Activated T-cell treated with anti-CD3 and anti-CD28 coated beads for 48 hours (primary cell): ENCODE data around the gene DDX51.
"Not testable (repeated sequence)": the region's sequence is repeated elsewhere in the genome, so short reads cannot be mapped to it uniquely, and the experiment has no call there.

Experiments used
- DNase-seq: peaks from one replicate; pipeline ENCODE4 v3.0.0-alpha.2; 2020; ENCODE audit warnings: low read depth

DDX51 gene

DNA sequence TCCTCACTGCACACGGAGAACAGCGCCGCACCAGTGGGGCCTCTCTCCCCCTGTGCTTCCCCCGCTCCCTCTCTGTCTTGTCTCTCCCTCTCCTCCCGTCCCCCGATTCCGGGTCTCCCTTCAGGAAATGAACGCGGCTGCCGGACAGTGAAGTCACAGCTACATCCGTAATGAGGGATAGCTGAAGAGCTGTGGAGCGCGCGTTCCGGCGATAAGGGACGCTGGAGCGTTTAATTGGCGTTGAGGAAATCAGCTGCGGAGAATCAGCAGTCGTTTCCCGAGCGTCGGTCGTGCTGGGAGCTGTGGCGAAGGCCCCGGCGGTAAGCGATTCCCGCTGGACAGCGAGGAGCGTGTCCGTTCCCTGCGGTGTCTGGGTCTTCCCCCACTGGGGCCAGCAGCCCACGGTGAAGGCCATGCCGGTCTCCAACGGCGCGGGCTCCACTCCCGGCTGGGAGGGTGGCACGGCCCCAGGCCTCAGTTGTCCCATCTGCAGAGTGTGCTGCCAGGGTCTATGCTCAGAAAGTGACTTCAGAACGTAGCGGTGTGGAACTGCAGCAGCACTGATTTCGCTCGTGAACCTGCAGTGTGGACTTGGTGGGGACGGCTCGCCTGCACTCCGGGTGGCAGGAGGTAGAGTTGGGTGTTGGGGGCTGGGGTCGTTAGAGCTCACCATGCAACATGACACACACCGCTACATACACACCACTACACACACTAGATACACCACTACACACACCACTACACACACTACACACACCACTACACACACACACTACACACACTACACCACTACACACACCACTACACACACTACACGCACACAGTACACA lies 11.0 kb upstream of the DDX51 start:
- DNase-seq = no peak

DNA sequence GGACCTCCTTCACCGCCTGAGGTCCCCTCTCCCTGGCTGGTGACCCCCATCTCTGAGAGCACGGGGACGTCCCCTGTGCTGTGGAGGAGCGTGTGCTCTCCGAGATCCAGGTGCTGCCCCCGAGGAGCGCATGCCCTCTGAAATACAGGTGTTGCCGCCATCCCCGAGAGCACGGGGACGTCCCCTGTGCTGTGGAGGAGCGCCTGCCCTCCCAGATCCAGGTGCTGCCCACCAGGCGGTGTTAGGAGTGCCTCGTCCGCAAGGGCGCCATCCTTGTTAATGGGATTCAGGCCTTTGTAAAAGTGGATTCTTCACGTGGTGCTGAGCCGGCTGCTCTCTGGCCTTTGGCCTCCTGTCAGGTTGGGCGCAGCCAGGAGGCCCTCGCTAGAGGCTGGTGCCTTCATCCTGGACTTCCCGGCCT lies 10.2 kb upstream of the DDX51 start:
- DNase-seq = no peak

DNA sequence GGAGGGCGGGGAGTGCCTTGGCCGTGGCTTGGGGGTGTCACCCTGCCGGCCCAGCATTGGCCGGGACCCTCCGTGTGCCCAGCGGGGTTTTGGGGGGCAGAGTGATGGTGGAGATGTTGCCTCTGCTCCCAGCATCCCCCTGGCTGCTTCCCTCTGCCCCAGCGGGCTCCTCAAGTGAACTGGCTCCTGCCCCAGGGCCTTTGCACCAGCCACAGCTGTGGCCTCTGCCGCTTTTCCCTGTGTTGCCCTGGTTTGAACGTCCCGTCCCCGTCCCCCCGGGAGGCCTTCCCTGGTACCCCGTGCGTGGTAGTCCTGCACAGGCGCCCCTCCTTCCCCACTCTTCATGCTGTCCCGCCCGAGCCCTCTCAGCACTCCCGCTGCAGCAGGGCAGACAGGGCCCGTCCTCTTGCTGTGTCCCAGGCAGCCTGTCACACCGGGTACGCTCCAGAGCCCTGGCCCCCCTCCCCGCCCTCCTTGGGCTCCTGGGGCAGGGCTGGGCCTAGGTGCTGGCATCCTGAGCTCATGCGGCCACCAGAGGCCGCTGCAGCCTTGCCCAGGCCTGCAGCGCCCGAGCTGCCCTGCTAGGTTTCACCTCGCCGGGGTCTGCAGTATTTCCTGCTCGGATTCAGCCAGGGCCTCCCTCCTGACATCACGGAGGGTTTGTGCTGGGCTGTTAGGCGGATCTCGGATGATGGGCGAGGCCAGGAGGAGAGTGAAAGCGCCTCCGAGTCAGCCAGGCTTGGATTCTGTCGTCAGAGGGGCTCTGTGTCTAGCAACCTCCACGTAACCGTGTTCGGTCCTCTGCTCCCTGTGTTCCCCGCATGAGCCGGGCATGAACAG lies 9.6 kb upstream of the DDX51 start:
- DNase-seq = peak; percentile 67

DNA sequence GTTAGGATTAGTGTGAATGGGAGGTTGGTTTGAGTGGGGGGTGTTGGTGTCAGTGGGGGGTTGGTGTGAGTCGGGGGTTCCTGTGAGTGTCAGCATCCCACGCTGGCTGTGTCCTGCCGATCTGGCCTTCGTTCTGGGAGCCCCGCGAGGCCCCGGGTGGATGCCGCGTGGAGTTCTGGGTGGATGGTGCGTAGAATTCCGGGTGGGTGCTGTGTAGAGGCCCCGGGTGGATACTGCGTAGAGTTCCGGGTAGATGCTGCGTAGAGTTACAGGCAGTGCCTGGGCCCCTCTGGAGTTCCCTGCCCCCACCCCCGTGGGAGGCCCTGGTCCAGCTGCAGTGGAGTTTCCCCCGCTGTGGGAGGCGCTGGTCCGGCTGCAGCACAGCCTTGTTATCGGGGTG lies 8.8 kb upstream of the DDX51 start:
- no peak for DNase-seq

DNA sequence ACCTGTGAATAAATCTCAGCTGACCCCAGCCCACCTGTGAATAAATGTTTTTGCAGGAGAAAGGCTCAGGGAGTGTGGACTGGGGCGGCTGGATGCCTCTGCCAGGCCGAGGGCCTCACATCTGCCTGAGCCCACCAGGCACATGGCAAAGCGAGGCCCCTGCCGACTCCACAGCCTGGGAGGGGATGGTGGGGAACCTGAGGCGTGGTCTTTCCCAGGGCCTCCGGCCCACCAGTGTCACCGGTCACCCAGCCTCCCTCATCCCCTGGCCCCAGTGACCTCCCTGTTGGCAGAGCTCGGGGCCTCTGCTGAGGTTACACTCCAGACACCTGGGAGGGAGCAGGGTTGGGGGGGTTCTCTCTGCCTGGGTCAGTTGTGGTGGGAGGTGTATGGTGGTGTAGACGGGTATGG lies 8.3 kb upstream of the DDX51 start:
- DNase-seq = no peak

DNA sequence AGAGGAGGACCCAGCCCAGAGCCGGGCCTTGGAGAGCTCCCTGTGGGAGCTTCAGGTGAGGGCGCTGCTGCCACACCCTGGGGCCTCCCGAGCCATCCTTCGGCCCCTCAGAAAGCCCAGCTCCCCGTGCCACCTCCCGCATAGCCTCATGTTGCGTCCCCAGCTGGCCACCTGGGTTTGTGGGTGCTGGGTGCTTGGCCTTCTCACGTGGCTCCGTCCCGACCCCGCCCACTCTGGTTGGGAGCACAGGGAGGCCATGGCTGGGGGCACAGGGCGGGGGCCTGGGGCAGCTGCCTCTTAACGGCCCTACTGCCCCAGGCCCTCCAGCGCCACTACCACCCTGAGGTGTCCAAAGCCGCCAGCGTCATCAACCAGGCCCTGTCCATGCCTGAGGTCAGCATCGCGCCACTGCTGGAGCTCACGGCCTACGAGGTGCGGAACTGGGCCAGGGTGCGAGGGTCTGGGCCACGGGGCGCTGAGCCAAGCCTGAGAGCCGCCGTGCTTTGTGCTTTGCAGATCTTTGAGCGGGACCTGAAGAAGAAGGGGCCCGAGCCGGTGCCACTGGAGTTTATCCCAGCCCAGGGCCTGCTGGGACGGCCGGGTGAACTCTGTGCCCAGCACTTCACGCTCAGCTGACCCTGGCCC lies 7.8 kb upstream of the DDX51 start:
- no peak for DNase-seq

DNA sequence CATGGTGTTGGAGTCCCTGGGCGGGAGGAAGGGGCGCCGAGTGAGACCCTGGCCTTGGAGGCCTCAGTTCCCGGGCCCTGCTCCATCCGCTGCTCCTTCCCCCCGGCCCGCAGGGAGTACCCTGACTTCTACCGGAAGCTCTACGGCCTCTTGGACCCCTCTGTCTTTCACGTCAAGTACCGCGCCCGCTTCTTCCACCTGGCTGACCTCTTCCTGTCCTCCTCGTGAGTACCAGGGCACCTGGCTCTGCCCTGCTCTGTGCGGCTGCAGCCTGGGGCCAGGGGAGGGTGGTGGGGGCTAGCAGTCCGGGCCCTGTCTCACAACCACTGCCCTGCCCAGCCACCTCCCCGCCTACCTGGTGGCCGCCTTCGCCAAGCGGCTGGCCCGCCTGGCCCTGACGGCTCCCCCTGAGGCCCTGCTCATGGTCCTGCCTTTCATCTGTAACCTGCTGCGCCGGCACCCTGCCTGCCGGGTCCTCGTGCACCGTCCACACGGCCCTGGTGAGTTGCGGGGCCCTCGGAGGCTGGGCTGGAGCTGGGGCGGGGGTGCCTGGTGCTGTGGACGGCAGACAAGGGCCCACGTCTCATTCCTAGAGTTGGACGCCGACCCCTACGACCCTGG lies 7.1 kb upstream of the DDX51 start:
- no peak for DNase-seq

DNA sequence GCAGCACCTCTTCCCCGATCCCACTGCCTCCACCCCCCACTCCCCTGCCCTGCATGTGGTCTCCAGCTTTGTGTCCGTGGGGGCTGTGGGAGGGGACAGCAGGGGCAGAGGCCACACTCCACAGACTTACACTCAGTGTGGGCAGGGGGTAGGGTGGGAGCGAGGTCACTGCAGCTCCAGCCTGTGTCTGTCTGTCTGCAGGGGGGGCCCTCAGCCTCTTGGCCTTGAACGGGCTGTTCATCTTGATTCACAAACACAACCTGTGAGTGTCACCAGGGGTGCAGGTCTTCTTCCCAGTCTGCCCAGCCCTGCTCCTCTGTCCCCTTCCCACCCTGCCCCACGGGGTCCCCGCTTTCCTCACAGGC lies 6.6 kb upstream of the DDX51 start:
- no peak for DNase-seq

DNA sequence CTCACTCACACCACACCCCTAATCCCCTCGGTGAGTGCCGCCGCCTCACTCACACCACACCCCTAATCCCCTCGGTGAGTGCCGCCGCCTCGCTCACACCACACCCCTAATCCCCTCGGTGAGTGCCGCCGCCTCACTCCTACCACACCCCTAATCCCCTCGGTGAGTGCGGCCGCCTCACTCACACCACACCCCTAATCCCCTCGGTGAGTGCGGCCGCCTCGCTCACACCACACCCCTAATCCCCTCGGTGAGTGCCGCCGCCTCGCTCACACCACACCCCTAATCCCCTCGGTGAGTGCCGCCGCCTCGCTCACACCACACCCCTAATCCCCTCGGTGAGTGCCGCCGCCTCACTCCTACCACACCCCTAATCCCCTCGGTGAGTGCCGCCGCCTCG lies 5.4 kb upstream of the DDX51 start:
- DNase-seq = not testable (repeated sequence)

DNA sequence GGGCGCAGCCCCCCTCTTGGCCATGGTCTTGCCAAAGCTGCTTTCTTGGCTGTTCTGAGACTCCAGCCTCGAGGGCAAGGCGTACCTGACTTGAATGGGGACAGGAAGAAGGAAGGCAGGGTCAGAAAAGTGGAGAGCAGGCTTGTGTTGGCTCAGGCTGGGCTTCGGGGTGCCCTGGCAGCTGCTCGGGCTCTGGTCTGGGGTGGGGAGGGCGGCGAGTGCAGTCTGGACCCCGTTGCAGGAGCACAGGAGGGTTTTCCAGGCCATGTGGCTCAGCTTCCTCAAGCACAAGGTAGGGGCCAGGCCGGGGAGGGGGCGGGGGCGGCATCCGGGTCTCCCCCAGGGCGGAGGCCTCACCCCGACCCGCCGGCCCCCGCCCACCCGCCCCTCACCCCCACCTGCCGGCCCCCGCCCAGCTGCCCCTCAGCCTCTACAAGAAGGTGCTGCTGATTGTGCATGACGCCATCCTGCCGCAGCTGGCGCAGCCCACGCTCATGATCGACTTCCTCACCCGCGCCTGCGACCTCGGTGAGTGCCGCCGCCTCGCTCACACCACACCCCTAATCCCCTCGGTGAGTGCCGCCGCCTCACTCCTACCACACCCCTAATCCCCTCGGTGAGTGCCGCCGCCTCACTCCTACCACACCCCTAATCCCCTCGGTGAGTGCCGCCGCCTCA lies 4.4 kb upstream of the DDX51 start:
- no peak for DNase-seq

DNA sequence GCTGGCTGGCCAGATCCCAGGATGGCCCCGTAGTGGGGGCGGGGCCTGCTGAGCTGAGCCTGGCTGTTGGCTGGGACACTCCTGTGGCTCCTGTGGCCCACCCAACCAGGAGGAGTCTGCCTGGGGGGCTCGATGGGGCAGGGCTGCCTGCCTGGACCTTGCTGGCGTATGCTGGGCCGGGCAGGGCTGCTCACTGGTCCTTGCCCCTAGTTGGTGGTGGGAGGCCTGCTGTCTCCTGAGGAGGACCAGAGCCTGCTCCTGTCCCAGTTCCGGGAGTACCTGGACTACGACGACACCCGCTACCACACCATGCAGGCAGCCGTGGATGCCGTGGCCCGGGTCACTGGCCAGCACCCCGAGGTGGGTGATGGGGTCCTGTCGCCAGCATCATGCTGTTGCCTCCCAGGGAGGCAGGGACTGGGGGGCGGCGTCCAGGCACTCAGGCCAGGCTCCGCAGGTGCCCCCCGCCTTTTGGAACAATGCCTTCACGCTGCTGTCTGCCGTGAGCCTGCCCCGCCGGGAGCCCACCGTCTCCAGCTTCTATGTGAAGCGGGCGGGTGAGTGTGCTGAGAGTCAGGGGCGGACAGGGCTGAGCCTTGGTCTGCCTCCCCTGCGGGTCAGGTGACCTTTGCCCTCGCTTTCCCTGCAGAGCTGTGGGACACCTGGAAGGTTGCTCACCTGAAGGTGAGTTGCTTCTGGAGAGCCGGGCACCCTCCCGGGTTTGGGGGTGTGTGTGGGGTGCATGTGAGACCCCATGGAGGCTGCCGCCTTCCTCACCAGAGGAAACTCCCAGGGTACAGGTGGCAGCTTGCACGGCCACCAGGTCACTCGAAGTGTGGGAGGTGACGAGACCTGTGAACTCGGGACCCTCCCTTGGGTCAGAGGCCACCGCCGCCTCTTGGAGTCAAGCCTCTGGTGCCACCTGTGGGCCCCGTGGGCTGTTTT lies 3.6 kb upstream of the DDX51 start:
- DNase-seq = no peak

DNA sequence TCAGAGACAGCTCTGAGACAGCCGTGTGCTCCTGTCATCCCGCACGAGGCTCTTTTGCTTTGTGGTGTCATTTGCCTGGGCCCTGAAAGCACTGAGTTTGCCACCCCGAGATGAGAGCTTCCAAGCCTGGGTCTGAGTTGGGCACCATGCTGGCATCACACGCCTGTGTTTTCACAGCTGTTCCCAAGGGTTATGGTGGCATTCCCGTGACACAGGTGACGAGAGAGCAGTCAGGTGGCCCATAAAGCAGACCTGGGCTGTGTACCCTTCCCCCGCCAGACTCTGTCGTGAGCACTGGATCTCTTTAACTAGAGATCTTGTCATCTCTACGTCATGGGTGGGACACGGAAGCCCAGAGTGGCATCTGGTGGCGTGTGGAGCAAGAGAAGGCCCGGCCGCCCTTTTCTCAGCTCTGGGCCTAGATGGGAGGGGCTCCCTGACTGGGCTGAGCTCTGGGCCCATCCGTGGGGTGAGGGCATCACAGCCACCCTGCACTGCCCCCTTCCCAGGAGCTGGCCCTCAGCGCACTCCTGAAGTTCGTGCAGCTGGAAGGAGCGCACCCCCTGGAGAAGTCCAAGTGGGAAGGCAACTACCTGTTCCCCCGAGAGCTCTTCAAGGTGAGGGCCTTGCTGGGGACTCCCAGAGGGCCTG lies 2.8 kb upstream of the DDX51 start:
- no peak for DNase-seq

DNA sequence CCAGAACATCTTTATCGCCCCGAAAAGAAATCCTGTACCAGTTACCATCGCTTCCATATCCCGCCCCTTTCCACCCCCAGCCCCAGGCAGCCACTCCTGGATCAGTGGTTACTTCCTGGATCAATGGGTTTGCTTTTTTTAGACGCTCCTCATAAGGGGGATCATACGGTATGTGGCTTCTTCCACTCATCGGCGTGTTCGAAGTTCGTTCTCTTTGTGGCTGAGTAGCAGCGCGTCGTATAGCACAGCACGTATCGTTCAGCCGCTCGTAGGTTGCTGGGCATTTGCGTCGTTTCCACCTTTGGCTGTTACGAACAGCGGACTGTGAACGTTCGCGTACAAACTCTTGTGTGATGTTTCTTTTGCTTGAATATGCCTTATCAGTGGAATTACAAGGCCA lies 2.0 kb upstream of the DDX51 start:
- no peak for DNase-seq

DNA sequence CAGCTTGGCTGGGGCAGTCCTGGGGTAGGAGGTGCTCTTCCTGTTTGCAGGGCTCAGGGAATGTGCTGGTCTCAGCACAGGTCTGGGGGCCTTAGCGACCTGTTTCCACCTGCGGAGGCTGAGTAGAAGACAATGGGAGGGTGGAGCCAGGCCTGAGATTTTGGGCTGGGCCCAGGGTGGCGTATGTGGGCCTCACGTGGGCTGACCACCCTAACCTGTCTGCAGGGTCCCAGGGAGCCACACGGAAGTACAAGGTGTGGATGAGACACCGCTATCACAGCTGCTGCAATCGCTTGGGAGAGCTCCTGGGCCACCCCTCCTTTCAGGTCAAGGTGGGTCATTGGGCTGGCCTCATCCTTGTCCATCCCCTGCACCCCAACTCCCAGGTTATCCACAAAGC lies 1.2 kb upstream of the DDX51 start:
- DNase-seq = no peak

DNA sequence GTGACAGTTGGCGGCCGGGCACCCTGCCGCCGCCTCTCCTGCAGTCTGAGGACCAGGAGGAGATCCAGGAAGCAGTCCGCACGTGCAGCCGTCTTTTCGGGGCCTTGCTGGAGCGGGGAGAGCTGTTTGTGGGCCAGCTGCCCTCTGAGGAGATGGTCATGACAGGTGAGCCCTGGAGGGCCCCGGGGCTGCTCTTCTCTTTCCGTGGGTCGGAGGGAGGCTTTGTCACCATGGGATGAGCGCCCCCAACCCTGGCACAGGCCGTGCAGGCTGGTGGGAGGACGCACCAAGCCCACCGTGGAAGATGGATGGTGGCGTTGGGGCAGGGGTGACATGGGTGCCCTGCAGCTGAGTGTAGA lies 670 bp upstream of the DDX51 start:
- DNase-seq = no peak

DNA sequence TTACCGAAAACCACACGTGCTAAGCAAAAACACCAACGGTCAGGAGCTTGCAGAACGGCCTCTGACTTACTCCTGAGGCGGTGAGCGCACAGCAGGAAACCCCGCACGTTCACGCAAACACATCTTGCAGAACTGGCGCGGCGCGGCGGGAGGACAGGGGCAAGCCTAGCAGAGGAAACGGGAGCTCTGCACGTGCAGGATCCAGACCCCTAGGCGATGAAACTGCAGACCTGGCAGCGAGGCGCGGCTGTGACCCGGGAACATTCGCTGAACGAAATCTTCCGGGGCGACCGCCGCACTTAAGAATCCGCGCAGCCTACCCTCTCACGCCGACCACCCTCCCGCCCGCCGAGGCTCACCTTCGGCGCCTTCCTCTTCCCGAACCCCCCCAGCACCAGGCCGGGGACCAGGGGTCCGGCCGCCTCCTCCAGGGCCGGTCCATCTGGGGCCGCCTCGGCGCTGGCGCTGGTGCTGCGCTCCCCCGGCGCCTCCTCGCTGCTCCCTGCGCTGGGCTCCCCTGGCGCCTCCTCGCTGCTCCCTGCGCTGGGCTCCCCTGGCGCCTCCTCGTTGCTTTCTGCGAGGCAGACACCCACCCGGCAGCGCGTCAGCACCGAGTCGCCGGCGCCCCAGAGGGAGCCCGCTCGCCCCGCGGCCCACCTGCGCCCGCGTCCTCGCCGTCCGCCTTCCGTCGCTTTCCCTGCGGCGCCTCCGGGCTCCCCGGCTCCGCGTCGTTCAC lies 615 bp downstream of the DDX51 start:
- peak; percentile 21 for DNase-seq

DNA sequence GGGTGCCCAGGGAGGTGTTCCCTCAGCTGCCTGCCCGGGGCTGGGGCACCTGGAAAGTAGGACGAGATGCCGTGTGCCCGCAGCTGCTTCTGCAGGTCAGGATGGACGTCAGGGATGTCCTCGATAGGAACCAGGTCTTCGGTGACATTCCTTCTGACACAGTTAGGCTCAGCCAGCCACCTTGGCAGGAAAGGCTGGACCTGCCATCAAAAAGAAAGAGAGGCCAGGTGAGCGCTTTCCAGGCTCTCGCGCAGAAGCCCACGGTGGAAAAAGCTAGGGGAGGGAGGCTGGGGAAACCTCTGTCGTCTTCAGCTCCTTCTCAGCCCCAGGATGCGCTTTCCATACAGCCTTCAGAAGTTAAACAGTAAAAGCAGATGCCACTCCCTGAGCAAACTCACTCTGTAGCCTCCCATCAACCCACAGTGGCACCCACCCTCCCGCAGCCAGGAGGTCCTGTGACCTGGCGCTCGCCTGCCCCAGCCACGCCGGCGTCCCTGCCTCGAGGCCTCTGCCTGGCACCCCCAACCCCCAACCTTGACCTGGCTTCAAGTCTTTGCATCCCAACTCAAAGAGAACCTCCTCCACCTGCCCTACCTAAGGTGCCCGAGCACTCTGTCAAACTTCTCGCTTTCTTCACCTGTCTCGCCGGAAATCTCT lies 1.3 kb downstream of the DDX51 start:
- DNase-seq = no peak

DNA sequence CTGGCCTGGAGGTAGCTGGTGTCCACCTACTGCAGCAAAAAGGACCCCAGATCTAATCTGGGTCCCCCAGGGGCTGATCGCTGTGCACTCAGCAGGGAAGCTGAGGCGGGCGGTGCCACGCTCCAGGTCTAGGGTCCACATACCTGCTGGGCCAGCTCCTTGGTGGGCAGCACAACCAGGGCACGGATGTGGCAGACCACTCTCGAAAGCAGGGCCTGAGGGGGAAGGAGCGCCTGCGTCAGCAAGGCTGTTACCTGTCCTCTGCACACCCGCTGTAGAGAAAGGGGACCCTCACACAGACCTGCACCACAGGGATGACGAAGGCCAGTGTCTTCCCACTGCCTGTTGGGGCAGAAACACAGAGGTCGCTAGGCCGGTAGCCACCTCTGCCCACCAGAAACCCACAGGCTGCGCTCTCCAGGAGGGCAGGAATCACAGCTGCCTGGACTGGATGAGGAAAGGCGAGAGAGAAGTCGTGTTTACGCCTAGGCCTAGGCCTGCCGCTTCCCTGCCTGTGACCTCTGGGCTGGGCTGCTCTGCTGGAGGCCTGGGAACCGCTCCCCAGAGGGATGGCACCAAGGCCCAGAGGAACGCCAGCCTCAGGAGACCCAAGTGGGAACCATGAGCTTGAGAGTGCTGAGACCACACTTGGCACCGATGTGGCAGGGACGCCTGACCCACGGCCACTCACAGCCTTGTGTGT lies 2.0 kb downstream of the DDX51 start:
- DNase-seq = no peak
